Measurements from ENCODE around the gene TMEM185B.
"Not testable (repeated sequence)": the region's sequence is repeated elsewhere in the genome, so short reads cannot be mapped to it uniquely, and the experiment has no call there.

Gene TMEM185B

GRCh38 chr2:120238728-120239487 is 15.7 kb upstream of the TMEM185B start:
- no peak for DNase-seq (ENCODE audit: low read depth)
- TF ChIP-seq, protein P1, sequence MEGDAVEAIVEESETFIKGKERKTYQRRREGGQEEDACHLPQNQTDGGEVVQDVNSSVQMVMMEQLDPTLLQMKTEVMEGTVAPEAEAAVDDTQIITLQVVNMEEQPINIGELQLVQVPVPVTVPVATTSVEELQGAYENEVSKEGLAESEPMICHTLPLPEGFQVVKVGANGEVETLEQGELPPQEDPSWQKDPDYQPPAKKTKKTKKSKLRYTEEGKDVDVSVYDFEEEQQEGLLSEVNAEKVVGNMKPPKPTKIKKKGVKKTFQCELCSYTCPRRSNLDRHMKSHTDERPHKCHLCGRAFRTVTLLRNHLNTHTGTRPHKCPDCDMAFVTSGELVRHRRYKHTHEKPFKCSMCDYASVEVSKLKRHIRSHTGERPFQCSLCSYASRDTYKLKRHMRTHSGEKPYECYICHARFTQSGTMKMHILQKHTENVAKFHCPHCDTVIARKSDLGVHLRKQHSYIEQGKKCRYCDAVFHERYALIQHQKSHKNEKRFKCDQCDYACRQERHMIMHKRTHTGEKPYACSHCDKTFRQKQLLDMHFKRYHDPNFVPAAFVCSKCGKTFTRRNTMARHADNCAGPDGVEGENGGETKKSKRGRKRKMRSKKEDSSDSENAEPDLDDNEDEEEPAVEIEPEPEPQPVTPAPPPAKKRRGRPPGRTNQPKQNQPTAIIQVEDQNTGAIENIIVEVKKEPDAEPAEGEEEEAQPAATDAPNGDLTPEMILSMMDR (IDR thresholded peaks at IDR 0.05; ENCODE audit: low read depth, low read length, missing control alignments): no peak
- no peak overlapping the region for H3K4me3 ChIP-seq (ENCODE audit: low read depth, low read length)

DNA sequence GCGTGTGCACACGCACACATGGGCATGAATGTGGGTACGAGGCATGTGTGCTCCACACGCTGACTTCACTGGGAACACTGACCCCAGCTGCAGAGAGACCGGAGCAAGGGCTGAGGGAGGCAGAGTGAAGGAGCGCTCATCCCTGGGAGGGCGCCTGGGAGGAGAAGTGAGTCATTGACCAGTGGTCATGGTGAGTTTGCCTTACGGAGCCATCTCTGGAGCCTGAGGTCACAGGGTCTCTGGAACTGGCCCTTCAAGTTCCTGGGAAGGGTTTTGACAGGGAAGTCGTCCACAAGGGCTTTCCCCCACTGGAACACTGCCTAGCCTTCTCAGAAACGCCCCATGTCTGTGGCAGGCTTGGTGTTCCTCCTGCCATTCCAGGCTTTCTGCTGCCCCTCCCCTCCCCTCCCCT is 14.3 kb upstream of the TMEM185B start:
- DNase-seq (ENCODE audit: low read depth): no peak
- H3K4me3 ChIP-seq (ENCODE audit: low read depth, low read length): no peak overlapping the region
- TF ChIP-seq, protein P1 (IDR thresholded peaks at IDR 0.05; ENCODE audit: low read depth, low read length, missing control alignments): no peak

- DNase-seq (ENCODE audit: low read depth): no peak
- TF ChIP-seq, protein P1 (IDR thresholded peaks at IDR 0.05; ENCODE audit: low read depth, low read length, missing control alignments): no peak
- no peak overlapping the region for H3K4me3 ChIP-seq (ENCODE audit: low read depth, low read length)
Measured at GRCh38 chr2:120236791-120237190, 13.6 kb upstream of the TMEM185B start.

DNA sequence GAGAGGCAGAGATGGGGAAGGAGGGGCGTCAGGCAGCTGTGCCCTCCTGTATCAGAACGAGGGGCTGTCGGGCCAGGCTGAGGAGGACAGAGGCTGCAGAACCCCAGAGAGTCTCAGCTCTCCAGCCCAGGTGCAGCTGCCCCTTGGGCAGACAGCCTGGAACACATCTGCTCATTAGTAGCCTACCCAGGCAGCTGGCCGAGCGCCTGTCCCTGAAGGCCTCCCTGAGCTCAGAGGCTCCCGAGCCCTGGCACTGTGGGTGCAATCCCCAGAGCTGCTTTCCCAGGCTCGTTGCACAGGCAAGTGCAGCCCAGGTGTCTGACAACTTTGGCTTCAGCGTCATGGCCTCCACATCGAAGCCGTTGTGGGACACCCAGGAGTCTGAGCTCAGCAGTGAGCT is 13.1 kb upstream of the TMEM185B start:
- no peak for DNase-seq (ENCODE audit: low read depth)
- TF ChIP-seq, protein P1 (IDR thresholded peaks at IDR 0.05; ENCODE audit: low read depth, low read length, missing control alignments): no peak
- no peak overlapping the region for H3K4me3 ChIP-seq (ENCODE audit: low read depth, low read length)

DNA sequence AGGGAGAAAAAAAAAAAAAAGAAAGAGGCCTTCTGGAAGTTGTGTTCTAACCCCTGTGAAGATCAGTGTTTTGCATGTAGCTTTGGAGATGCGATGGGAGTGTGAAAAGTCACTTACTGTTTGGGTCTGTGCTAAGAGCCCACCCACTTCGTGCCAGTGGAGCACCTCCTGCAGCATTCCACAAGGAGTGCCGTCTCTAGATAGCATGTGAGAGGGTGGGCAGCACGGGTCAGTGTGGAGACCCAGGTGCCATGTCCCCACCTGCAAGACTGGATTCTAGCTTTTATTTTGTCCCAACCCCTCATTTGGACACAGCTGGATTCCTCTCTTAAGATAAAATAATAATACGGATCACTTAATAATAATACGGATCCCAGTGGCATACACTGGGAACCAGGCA is 12.5 kb upstream of the TMEM185B start:
- TF ChIP-seq, protein P1 (IDR thresholded peaks at IDR 0.05; ENCODE audit: low read depth, low read length, missing control alignments): no peak
- no peak overlapping the region for H3K4me3 ChIP-seq (ENCODE audit: low read depth, low read length)
- no peak for DNase-seq (ENCODE audit: low read depth)

GRCh38 chr2:120235158-120235557 is 12.0 kb upstream of the TMEM185B start:
- DNase-seq (ENCODE audit: low read depth); H3K4me3 ChIP-seq (ENCODE audit: low read depth, low read length): not testable (repeated sequence)

DNA sequence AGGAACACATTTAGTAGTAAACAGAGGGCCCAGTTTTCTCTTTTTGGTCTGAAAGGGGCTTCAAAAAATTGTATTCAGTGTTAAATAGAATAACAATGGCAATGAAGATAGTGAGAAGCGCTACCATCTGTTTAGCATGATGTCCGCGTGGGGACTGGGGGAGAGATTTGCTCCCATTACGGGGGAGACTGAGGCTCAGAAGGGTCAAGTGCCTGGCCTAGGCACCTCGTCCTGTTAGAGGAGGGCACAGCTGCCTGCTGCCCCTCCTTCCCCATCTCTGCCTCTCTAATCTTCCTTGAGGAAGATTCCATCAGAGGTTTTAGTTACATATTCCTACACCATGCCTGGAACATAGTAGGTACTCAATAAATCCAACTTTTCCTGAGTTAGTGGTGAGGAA is 10.1 kb upstream of the TMEM185B start:
- TF ChIP-seq, protein P1 (IDR thresholded peaks at IDR 0.05; ENCODE audit: low read depth, low read length, missing control alignments): no peak
- no peak overlapping the region for H3K4me3 ChIP-seq (ENCODE audit: low read depth, low read length)
- DNase-seq (ENCODE audit: low read depth): no peak
